ENCODE measurements around the gene DCUN1D3.
"Not testable (repeated sequence)": the region's sequence is repeated elsewhere in the genome, so short reads cannot be mapped to it uniquely, and the experiment has no call there.

The DCUN1D3 gene

GRCh38 chr16:20886320-20886719 is 13.8 kb downstream of the DCUN1D3 start:
- no peak for DNase-seq

DNA sequence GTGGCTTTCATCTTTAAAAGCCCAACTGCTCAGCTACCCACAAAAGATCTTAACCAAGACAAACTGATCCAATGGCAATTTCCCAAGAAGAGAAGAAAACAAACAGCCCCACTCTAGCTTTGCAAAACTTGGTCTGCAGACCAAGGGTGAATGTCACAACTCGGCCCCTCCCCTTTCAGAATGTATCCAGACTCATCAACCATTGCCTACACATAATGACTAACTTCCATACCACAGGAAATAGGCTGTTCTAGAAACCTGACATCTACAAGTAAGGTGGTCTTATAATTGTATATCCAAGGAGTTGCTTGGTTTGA is 16.0 kb downstream of the DCUN1D3 start:
- DNase-seq = no peak

GRCh38 chr16:20883554-20884239 is 16.5 kb downstream of the DCUN1D3 start:
- DNase-seq = no peak

- no peak for DNase-seq
These were observed 18.7 kb downstream of the DCUN1D3 start for GRCh38 chr16:20881503-20881878.

- no peak for DNase-seq
These were observed 19.2 kb downstream of the DCUN1D3 start for GRCh38 chr16:20880867-20881502.

DNA sequence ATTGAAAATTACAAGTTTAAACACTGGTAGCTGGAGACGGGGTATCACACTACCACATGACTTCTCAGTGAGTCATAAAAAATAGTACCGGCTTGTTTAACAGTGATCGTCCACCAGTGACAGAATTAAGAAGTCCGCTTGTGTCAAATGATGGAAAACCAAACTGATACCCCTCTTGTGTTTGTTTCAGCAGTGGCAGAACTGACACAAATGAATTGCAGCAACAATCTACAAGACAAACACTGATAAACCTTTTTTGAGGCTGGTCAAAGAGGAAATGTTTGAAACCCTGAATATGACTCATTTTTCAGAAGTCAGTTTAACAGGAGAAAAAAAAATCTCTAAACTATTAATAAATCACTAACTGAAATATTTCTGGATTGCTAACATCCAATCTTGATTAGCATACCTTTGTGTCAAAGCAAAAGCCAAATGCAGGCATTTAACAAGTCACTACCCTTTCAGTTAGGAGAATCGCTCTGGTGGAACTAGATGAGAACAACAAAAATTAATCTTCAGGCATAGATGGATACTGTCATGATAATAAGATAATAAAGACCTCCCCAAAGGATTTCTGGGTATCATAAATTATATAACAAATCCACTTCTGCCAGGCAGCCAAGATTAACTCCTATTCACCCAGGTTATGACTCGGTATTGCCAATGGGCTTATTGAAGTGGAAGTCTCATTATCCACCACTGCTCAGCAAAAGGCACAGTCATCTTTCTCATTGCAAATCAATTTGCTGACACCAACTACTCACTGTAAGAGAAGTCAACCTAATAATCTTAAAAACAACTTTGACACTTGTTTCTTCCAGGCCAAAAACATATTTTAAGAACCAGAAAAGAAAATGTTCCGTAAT is 20.8 kb downstream of the DCUN1D3 start:
- no peak for DNase-seq

DNA sequence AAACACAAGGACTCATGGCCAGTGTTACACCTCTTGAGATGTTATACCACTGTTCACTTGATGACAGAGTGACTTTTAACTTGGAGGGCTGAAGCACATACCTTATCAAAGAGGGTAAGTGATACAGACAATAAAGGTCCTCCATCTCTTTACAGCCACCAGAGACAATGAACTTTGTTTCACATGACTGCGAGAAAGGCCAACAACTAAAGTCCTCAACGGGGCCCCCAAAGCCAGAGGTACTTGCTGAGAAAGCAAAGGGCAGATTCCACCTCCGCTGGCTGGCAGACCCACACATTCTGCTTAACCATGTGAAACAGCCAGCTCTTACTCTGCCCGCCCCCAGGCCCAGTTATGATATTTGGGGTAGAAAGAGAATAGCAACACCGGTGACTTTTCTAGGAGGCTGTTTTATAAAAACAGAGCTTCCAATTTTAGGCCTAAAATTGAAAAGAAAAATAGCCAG is 21.4 kb downstream of the DCUN1D3 start:
- DNase-seq = no peak

- DNase-seq = no peak
These were observed 24.9 kb downstream of the DCUN1D3 start for GRCh38 chr16:20875355-20875650.

DNA sequence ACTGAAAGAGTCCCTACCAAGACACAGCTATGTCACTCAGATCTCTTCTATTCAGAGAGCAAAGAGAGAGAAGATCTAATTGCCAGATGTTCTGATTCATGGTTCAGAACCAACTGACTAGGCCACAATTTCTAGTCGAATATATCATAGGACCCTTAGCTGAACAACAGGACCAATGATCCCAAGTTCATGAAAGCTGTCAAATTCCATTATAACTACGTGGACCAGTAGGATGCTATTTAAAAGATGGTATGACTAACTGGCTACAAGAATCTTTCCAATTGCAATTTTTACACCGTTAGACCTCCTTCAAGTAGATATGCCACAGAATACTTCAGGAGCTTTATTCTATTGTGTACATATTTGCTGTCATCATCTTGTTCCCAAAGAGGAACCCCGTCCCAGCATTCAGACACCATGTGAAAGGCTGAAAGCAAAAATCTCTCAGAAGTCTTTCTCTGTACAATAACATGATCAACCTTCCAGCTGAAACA is 26.0 kb downstream of the DCUN1D3 start:
- no peak for DNase-seq

DNA sequence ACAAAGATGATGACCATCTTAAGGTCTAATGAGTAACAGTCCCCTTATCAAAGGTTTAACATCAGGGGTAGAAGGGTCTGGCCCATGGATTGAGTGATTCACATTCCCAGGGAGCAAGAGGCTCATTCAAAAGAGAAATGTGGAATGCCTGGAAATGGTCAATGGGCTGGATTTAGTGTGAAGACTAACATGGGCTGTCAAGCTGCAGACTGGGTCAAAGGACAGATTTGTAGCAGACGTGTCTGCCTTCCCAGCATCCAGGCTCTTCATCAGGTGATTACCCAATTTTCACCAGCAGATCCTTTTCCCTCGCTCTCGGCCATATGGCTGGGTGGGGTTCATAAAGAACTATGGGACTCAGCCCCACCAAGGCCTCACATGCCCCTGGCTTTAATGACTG is 26.8 kb downstream of the DCUN1D3 start:
- DNase-seq = no peak

GRCh38 chr16:20871941-20872815 is 28.0 kb downstream of the DCUN1D3 start:
- no peak for DNase-seq

DNA sequence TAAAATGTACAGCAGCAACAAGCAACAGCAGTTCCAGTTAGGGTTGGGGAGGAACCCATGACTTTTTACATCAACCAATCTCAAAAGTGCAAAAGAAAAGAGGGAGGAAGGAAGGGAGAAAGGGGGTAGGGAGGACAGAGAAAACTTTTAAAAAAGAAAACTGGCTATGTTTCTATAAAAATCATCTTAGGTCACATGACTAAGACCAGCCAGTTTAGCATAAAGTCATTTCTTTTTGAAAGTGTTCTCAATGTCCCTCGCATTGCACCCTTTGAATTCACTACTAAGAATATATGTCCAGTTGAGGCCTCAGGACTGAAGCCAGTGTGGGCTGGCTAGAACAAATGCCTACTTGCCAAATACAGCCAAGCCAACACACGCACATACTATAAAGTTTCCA is 28.9 kb downstream of the DCUN1D3 start:
- no peak for DNase-seq

- DNase-seq = no peak
These were observed 29.9 kb downstream of the DCUN1D3 start for GRCh38 chr16:20870122-20870820.

DNA sequence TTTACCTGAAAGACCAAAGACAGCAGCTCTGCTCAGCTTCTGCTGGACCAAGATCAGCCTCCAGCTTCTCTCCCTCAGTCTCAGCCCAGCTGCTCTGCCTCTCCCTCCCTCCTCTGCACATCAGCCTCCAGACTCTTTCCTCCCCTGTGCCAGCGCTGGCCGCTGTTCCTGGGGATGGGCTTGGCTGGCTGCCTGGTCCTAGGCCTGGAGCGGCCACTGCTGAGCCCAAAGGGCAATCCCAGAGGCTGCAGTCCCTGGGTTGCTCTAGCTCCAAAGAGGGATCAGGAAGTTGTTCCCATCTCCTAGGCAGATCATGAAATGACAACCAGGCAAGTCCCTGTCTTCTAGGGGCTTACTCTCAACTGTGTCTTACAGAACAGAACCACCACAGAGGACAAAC is 31.3 kb downstream of the DCUN1D3 start:
- no peak for DNase-seq

GRCh38 chr16:20867585-20867984 is 32.6 kb downstream of the DCUN1D3 start:
- DNase-seq = no peak

DNA sequence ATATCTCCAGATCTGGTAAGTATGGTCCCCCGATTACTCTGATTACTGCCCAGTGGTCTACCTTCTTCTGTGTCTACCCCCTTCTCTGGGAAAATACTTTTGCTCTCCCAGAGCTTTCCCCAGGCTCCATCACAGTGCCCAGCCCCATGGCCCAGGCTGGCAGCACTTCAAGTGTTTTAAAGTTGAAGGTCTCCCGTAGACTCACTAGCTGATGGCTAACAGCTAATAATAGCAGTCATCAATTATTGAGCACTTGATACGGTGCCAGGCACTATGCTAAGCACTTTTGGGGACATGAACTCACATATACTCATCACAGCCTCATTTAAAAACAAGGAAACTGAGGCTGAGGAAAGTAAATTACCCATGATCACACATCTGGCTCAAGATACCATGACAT is 33.4 kb downstream of the DCUN1D3 start:
- no peak for DNase-seq

GRCh38 chr16:20866145-20866772 is 33.9 kb downstream of the DCUN1D3 start:
- DNase-seq = peak; percentile 49

DNA sequence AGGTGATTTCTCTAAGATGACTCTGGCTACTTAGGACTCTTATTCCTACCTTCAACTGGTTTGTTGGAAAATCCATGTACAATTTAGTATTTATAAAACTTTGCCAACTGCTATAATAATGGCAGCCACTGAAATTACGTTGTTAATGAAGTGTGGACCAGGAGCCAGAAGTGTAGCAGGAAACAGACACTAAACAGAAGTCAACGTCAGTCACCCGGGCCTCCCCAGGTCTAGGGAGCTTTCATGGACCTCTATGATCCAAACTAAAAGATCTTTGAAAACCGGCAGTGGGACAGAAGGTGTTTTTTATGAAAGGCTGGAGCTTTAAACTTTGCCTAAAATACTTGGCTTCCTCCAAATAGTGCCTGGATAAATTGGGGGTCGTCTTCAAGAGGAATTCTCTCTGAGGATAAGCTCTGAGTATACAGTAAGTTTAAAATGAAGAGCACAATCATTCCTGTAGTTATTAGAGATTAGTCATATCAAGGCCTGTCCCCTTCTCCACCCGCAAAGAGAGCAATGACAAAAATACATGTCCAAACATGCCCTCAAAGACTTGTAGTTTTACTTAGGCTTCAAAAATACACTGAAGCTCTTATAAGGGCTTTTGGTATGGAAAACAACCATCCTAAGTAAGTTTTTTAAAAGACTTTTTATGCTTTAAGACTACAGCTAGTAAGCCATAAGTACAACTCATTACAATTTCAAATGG is 34.6 kb downstream of the DCUN1D3 start:
- DNase-seq = no peak

- DNase-seq = not testable (repeated sequence)
These were observed 35.8 kb downstream of the DCUN1D3 start for GRCh38 chr16:20864376-20864775.

GRCh38 chr16:20862162-20862960 is 37.8 kb downstream of the DCUN1D3 start:
- no peak for DNase-seq
